ENCODE measurements around the gene SETBP1. TPM values are rescaled to one million over a fixed set of nuclear protein-coding genes. Genes with fewer than 3 reads are reported as not detected.

SETBP1 gene
- total and polyA plus RNA-seq, 2 of the 8 experiments (the other 6 are each of a cell fraction or from before 2014, with no cell fraction given) = 2.0 to 6.5 TPM

GRCh38 chr18:44798433-44799048, 117.9 kb downstream of the SETBP1 start (continued):
- no peak for TF ChIP-seq CHD7 (IDR thresholded peaks at IDR 0.05; ENCODE audit: insufficient replicate concordance, low read length)
- TF ChIP-seq HDAC6 (IDR thresholded peaks at IDR 0.05; ENCODE audit: low read depth, low read length) = no peak
- TF ChIP-seq POLR2A (IDR thresholded peaks at IDR 0.05; ENCODE audit: control extremely low read depth in 1 of 2, low read depth in 2 of 2, low read length in 2 of 2) = no peak
- no peak for TF ChIP-seq CREB1 (IDR thresholded peaks at IDR 0.05)
- no peak for TF ChIP-seq SAP30 (IDR thresholded peaks at IDR 0.05; ENCODE audit: insufficient read depth, insufficient replicate concordance, low read length)
- TF ChIP-seq RXRA (IDR thresholded peaks at IDR 0.05; ENCODE audit: insufficient read depth, low read depth, low read length) = no peak
- TF ChIP-seq KDM4A (IDR thresholded peaks at IDR 0.05; ENCODE audit: low read depth, low read length, severe bottlenecking) = no peak
- TF ChIP-seq KDM5A (IDR thresholded peaks at IDR 0.05; ENCODE audit: low read length) = no peak
- no peak for TF ChIP-seq SIN3A (conservative IDR thresholded peaks at IDR 0.05 in 1 of 2, IDR thresholded peaks at IDR 0.05 in 1 of 2; ENCODE audit: low read depth in 1 of 2, low read length in 2 of 2)
- TF ChIP-seq NANOG (IDR thresholded peaks at IDR 0.05; ENCODE audit: insufficient read depth, low read depth, low read length, poor library complexity, severe bottlenecking) = no peak
- no peak for TF ChIP-seq FOSL1 (IDR thresholded peaks at IDR 0.05; ENCODE audit: insufficient read depth, low read depth, low read length)

Measured in H1 (cell line).